Measurements from ENCODE around the gene CRHR2.

The CRHR2 gene

GRCh38 chr7:30692882-30693281, 10.6 kb upstream of the CRHR2 start:
- H3K27ac ChIP-seq, result no peak overlapping the region
- TF ChIP-seq CTCF (IDR thresholded peaks at IDR 0.05), result no peak
- DNase-seq (ENCODE audit: low spot score), result no peak

GRCh38 chr7:30692438-30692837, 10.2 kb upstream of the CRHR2 start:
- Histone ChIP-seq H3K4me3 (no peak overlapping the region), H3K27ac (no peak overlapping the region)
- TF ChIP-seq CTCF (IDR thresholded peaks at IDR 0.05), result no peak
- no peak for DNase-seq (ENCODE audit: low spot score)

More at GRCh38 chr7:30692882-30693281, 10.6 kb upstream of the CRHR2 start:
- no peak overlapping the region for H3K4me3 ChIP-seq

- DNase-seq (ENCODE audit: low spot score), result no peak
- no peak for TF ChIP-seq CTCF (IDR thresholded peaks at IDR 0.05)
- no peak overlapping the region for H3K4me3 ChIP-seq
- no peak overlapping the region for H3K27ac ChIP-seq
Measured at GRCh38 chr7:30690011-30690410, 7.8 kb upstream of the CRHR2 start.

- DNase-seq (ENCODE audit: low spot score), result no peak
- no peak overlapping the region for H3K4me3 ChIP-seq
- H3K27ac ChIP-seq, result no peak overlapping the region
- TF ChIP-seq CTCF (IDR thresholded peaks at IDR 0.05), result no peak
Measured at GRCh38 chr7:30688718-30689221, 6.5 kb upstream of the CRHR2 start.

- DNase-seq (ENCODE audit: low spot score), result no peak
- Histone ChIP-seq H3K27ac (no peak overlapping the region), H3K4me3 (no peak overlapping the region)
- TF ChIP-seq CTCF (IDR thresholded peaks at IDR 0.05), result no peak
Measured at GRCh38 chr7:30687604-30688003, 5.3 kb upstream of the CRHR2 start.

GRCh38 chr7:30684351-30684750, 2.1 kb upstream of the CRHR2 start:
- H3K4me3 ChIP-seq, result no peak overlapping the region
- DNase-seq (ENCODE audit: low spot score), result no peak
- no peak for TF ChIP-seq CTCF (IDR thresholded peaks at IDR 0.05)
- no peak overlapping the region for H3K27ac ChIP-seq

- Histone ChIP-seq H3K27ac (no peak overlapping the region), H3K4me3 (no peak overlapping the region)
Measured at GRCh38 chr7:30683816-30684215, 1.6 kb upstream of the CRHR2 start.

More at GRCh38 chr7:30683816-30684215, 1.6 kb upstream of the CRHR2 start:
- TF ChIP-seq CTCF (IDR thresholded peaks at IDR 0.05), result no peak
- DNase-seq (ENCODE audit: low spot score), result no peak

Data from coronary artery (tissue), 2 donors.